Sciatic nerve (tissue), 2 donors: ENCODE data around the gene CHRNA7. TPM values are rescaled to one million over a fixed set of nuclear protein-coding genes. Genes with fewer than 3 reads are reported as not detected.
A peak's percentile ranks its signal among the peaks of the same experiment; 100 is the strongest.

Experiments
- ATAC-seq: fragments of 200-7000 bp; cut with Tn5 transposase; one replicate; pipeline ENCODE4 v1.9.1; 2020; ENCODE audit warnings: mild to moderate bottlenecking, moderate library complexity
- DNase-seq: peaks from one replicate; pipeline ENCODE4 v3.0.0-alpha.2; 2020; ENCODE audit warnings: low spot score
- intact Hi-C: fragments of 100-400 bp; cut with DNase I; formaldehyde crosslinking; loops from one replicate; pipeline ENCODE4 v1.14.2; 2022
- total RNA-seq: library from RNA; stranded (reverse); fragmentation: NEBNext Ultra II Directional; extraction: Animal tissue kit (Norgen Biotek cat#: 25700); gene quantifications from one replicate; pipeline ENCODE4 v1.2.1, GENCODE V29; 2021
- donor health status: DM: no; HTN: no; CAD: no.
- donor health status: DM: no; HTN: no; CAD: no.

Gene CHRNA7
- 1.5 TPM for total RNA-seq

DNA sequence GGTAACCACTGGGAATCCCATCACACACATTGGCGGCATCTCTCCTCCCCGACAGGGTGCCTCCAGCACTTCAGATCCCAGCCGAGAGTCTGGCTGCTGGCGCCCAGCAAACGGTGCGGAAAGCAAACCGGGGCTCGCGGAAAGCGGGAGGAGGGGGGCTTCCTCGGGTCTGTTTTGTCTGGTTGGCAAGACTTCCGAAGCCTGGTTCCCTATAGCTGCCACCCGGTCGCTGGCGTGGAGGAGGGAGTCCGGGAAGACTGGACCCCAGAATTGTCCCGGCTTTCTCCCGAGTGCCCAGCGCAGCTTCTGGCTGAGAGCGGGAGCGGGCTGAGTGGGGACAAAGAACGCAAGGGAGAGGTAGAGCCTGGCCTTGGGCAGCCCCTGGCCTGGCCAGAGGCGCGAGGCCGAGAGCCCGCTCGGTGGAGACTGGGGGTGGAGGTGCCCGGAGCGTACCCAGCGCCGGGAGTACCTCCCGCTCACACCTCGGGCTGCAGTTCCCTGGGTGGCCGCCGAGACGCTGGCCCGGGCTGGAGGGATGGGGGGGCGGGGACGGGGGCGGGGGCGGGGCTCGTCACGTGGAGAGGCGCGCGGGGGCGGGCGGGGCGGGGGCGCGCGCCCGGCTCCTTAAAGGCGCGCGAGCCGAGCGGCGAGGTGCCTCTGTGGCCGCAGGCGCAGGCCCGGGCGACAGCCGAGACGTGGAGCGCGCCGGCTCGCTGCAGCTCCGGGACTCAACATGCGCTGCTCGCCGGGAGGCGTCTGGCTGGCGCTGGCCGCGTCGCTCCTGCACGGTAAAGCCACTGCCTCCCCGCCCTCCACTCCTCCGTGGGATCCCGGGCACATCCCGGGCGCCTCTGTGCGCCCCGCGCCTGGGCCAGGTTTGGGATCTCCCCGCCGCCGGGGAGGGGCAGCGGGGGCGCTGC lies at the start of gene CHRNA7:
Gene CHRNA7 (plus strand): TSS at position 654 of the 920 bp plus-strand sequence. CDS start 80 bp downstream, at position 734.
- peak; percentile 60 for DNase-seq
- intact Hi-C loops = no loop called here
- peak; percentile 84 for ATAC-seq

DNA sequence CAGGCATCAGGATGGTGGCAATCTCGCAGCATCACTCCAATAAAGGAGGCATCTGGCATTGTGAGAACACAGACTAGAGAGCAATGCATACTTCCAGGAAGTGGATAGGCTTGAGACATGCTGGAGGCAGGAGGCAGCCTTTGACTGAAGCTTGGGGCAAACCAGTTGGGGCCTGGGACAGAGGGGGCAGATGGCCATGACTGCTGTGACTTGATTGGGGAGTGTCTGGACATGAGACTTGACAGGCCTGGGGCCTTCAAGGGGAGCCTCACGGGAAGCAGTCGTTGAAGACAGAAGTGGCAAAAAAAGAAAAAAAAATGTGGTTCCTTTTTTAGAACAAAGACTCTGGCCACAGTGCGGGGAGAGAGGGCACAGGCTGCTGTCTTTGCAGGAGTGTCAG lies 44.7 kb upstream of the CHRNA7 start:
- DNase-seq (no peak), ATAC-seq (no peak)
- intact Hi-C loops = no loop called here

DNA sequence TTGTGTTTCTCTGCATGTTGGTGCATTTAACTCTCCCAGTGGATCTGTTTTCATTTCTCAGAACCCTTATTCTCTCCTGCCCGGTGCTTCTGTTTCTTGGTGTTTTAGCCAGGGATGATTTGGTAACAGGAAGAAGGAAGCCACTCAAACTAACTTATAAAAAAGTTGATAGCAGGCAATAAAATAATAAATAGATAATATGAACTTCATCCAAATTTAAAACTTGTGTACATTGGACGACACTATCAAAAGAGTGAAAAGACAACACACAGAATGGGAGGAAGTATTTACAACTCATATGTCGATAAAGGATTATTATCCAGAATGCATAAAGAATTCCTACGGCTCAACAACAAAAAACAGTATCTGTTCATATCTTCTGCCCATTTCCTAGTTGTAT lies 37.3 kb upstream of the CHRNA7 start:
- intact Hi-C loops = no loop called here
- DNase-seq = no peak

DNA sequence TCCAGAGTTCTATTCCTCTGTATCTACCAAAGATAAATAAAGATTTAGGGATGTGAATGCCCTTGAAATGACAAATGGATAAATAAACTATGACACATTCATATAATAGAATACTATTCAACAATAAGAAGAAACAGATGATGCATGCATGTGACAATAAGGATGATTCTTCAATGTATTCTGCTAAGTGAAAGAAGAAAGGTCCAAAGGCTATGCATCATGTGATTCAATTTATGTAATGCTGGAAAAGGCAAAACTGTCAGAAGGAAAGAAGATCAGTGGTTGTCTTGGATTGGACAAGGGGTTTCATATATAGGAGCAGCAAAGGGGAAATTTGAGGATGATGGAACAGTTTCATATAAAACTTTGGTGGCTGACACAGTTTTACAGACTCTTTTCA lies 32.6 kb upstream of the CHRNA7 start:
- ATAC-seq (no peak), DNase-seq (no peak)
- intact Hi-C loops = no loop called here

More for the DNA sequence above, 37.3 kb upstream of the CHRNA7 start:
- no peak for ATAC-seq

DNA sequence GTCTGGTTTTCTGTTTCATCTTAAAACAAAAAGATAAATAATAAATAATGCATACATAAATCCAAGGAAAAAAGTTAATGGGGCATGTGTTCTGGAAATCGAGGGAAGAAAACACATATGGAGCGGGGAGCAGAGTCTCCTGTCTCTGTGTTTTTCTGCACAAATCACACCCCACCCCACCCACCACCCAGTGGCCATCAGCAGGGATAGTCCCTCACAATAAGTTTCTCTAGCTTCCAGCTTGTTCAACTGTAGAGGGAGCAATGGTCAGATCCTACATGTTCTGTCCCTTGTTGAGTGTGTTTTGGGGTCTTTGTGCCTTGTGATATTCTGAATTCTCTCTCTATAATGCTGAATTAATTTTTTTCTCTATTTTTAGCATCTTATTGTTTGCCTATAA lies 26.8 kb upstream of the CHRNA7 start:
- intact Hi-C loops = no loop called here
- ATAC-seq (no peak), DNase-seq (no peak)

DNA sequence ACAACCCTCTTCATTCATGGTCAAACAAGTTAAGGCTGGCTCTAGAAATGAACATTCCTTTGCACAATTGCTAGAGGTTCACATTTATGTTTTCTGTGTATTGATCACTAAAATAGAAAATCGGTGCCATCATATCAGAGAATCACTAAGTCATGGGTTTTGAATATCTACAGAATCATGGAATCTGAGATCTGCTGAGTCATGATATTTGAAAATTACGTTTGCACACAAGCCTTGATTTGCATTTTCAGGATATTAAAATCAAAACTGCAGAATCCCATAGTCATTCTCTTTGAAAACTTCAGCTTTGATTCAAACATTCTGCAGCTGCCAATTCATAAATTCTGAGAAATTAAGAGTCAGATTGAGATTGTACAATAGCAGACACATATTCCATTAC lies 26.1 kb upstream of the CHRNA7 start:
- intact Hi-C loops = no loop called here
- DNase-seq (no peak), ATAC-seq (no peak)

DNA sequence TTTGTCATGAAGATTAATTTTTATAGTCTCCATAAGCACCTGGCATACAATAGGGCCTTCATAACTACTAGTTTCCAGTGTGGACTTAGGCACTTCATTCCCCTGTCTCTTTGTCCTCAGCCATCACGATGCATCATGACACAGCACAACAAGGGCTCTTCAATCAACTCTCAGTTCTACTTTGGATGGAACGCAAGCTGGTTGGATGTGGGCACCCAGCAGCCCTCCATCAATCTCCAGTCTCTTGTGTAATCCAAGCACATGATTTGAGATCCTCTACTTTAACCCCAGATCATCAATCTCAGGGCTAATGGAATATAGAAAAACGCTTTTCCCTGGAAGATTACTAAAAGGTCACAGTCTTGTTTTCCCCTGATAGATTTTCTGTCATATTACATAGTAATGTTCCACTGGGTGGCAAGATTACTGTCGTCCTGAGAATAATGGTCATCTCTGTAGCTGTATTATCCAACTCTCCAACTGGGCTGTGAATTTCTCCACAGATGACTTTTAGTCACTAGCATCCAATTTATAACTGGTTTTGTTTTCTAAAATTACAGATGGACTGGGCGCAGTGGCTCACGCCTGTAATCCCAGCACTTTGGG lies 22.9 kb upstream of the CHRNA7 start:
- DNase-seq (no peak), ATAC-seq (no peak)
- intact Hi-C loops = no loop called here

DNA sequence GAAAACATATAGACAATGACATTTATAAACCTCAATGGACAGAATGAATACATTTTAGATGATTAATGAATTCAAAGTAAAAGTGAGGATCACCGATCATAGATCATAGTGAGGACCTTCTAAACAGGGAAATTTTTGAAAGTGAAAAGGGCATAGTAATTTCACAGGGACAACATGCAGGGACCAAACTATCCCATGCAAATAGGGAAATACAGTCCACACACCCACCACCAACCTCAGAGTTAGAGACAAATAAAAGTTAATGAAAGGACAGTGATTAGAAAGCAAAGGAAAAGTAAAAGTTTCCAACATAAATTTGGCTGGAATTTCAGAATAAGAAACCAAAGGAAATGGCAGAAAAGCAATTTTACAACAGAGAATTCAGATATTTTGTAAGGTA lies 15.4 kb upstream of the CHRNA7 start:
- DNase-seq (no peak), ATAC-seq (no peak)
- intact Hi-C loops = no loop called here

DNA sequence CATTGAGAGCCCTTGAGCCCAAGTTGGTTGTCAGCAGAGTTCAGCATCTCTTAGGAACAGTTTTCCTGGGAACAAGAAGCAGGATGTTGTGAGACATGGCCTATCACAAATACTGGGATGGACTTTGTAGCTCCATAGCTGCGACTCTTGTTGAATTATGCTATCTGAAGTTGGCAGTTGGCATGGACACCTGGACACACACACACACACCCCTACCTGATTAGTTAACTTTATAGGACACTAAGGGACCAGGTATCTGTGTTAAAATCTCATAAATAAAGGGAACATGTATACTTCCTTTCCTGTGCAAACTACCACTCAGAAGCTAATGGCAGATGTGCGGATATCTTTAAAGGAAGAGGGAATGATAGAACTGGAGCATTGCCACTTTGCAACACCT lies 10.2 kb upstream of the CHRNA7 start:
- DNase-seq = no peak
- intact Hi-C loops = no loop called here
- ATAC-seq = no peak

DNA sequence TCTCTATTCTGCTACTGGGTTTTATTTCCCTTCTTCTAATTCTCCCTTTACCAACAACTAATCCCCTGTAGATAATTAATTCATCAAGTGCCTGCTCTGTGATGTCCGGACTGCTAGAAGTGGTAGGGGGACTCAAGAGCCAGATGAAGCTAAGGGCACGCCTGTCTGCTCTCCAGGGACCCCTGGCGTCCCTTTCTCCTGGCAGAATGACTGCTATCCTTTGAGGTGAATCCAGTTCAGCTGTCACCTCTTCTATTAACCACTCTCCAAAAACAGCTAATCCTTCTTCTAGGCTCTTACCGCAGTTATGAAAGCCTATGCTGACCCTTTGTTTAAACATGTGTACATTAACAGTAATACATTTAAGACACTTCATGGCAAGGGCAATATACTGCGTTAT lies 1.4 kb upstream of the CHRNA7 start:
- intact Hi-C loops = no loop called here
- no peak for DNase-seq

DNA sequence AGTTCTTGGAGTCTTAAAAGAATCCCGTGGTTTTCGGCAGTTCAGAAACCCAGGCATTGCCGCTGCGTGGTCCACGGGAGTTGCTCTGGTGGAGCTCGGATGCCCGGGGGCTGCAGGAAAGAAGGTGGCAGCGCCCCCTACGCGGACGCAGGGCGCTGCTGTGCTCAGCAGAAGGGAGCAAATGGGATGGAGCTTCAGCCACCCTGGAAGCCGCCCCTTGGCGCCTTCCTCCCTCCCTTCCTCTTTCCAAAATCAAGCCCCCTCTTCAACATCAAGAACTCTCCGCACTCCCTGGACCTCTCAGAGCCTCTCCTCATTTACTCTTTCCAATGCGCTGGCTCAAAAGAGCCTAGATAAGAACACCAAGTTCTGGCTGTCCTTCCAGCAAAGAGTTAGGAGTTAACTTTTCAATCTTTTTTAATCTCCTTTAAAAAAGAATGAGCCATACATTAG lies 880 bp upstream of the CHRNA7 start:
- intact Hi-C loops = no loop called here
- peak; percentile 71 for ATAC-seq
- no peak for DNase-seq

More for the DNA sequence above, 1.4 kb upstream of the CHRNA7 start:
- ATAC-seq = no peak

DNA sequence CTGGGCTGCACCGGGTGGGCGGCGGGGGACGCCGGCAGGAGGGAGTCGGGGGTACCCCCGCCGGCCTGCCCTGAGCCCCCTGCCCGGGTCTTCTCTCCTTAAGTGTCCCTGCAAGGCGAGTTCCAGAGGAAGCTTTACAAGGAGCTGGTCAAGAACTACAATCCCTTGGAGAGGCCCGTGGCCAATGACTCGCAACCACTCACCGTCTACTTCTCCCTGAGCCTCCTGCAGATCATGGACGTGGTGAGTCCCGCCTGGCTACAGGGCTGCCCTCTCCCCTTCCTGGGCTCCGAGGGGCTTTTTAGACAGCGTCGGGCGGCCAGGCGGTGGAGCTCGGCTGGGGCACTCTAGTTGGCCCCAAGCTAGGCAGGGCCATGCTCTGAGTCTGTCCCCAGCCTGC lies 480 bp downstream of the CHRNA7 start:
- ATAC-seq (no peak), DNase-seq (no peak)
- intact Hi-C loops = no loop called here

DNA sequence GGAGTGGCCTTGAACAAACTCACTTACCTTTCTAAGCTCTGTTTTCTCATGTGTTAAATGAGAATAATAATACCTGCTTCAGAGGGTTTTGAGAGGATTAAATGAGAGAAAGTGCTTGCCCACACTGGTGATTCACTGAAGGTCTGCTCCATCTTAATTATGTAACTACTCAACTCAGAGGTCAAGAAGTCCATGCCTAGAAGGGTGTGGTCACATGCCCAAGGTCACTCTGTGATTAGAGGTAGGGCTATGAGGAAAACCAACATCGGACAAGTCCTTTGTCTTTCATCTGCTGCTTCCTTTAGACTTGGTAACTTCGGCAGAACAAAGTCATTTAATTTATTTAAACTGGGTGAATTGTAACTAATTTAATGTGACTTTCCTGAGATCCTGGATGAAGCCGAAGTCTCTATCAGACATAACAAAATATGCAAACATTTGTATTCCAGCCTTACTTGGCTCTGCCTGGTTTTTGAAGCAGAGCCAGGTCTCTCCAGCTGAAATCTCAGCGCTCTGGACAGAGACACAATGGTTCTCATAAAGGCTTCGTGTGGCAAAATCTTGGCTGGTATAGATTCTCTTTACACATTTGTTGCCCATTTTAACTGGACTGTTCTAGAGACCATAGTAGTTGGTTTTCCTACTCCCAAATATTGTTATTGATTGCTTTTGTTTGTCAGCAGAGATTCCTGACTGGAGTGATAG lies 3.0 kb downstream of the CHRNA7 start:
- no peak for ATAC-seq
- intact Hi-C loops = no loop called here
- no peak for DNase-seq

DNA sequence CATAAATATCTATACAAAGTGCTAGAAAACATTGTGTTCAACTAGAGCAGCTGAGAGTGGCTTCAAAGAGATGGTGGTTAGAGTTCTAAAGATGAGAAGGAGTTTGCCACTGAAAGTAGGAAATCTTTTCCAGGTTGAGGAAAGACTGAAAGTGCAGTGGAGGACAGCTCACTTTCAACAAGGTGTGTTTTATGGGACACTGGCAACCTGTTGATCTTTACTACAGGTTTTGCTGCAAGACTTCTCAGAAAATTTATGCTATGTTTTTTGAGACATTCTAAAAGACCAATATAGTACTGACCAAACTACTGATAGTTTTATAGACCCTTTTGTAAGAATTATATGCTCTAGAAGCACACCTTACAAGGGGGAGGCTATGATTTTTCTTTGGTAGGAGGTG lies 3.8 kb downstream of the CHRNA7 start:
- no peak for DNase-seq
- ATAC-seq = no peak
- intact Hi-C loops = no loop called here

DNA sequence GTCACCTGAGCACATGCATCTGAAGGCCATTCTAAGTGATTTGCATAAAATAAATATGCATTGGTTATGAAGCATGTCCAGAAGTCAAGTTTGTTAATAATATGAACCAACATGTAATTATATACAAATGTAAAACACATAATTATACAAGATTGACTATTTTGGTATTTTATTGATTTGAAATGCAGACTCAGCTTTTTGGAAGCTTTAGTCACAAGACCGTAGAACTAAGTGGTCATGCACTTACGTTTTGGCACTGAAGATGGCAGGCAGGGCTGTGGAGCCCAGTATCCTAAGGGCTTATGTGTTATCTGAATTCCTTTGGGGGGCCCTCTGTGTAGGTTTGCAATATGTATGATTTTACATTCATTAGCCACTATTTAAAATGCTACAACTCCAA lies 5.0 kb downstream of the CHRNA7 start:
- DNase-seq = no peak
- intact Hi-C loops = no loop called here
- ATAC-seq = no peak

DNA sequence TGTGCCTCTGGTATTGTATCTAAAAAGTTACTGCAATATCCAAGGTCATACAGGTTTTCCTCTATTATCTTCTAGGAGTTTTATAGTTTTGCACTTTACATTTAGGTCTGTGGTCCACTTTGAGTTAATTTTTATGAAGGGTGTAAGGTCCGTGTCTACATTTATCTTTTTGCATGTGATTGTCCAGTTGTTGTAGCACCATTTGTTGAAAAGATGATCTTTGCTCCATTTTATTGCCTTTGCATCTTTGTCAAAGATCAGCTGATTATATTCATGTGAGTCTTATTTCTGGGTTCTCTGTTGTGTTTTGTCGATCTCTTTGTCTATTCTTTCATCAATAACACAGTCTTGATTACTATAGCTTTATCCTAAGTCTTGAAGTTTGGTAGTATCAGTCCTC lies 6.7 kb downstream of the CHRNA7 start:
- DNase-seq (no peak), ATAC-seq (no peak)
- intact Hi-C loops = no loop called here

DNA sequence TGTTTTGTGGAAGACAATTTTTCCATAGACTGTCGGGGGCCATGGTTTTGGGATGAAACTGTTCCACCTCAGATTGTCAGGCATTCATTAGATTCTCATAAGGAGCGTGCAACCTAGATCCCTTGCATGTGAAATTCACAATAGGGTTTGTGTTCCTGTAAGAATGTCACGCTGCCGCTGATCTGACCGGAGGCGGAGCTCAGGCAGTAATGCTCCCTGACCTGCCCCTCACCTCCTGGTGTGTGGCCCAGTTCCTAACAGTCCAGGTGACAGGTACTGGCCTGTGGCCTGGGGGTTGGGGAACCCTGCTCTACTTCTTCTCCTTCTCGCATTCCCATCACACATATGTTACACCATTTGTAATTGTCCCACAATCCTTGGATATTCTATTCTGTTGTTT lies 11.0 kb downstream of the CHRNA7 start:
- intact Hi-C loops = no loop called here
- DNase-seq (no peak), ATAC-seq (no peak)

DNA sequence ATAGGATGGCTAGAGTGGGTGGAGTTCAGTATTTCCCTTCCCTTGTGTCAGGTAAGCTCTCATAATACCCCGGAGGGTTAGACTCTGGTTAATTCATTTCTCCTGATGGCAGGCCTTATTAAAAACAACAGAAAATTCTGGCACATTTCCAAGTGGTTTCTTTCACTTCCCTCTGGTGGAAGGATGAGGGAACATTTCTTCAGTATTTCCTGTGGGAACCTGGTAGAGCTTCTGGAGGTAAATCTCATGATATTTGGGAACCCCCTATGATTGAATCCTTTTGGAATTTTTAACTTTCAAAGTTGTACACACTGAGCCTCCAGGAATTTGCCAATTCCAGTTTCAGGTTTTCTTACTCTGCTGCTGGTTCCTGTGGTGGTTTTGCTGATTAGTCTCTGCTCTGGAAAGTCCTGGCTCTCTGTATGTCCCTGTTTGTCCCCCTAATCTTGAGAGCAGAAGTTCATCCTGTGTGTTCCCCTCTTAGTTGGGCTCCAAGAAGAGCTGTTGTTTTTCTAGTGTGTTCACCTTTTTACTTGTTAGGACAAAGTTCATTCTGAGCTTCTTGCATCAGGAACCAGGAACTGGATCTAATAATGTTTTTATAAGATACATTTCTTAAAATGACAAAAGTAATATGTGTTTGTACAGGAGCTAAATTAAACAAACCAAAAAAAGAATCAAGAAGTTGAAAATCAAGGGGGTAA lies 12.1 kb downstream of the CHRNA7 start:
- ATAC-seq = no peak
- DNase-seq = no peak
- intact Hi-C loops = no loop called here

DNA sequence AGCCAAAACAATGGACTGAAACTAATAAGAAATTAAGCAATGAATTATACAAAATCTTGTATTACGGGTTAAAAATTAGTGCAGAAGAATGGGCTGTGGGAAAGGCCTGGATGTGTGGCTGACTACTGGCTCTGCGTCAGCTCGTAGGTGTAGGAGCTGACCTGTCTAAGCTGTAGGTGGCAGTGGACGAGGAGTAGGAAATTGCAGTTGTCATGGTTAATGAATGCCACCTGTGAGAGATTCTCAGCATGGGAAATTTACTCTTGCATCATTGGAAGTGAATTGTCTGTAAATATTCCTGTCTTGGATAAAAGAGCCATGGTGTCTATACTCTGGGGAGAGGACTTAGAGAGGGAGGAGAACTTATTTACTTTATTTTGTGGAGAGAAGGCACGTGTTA lies 23.4 kb downstream of the CHRNA7 start:
- no peak for ATAC-seq

More for the DNA sequence above, 23.4 kb downstream of the CHRNA7 start:
- intact Hi-C loops = no loop called here
- DNase-seq = no peak
